BE2C (cell line): Measurements from ENCODE around the gene ING2.
"Not testable (repeated sequence)": the region's sequence is repeated elsewhere in the genome, so short reads cannot be mapped to it uniquely, and the experiment has no call there.

Experiments
- DNase-seq: peaks from one replicate; pipeline ENCODE4 v3.0.0-alpha.2; 2020
- H3K27me3 ChIP-seq: fragments of 250-450 bp; sonication (Bioruptor Pico); 2 replicates; pipeline ENCODE4 v1.5.1; 2020; ENCODE audit warnings: mild to moderate bottlenecking
- H3K36me3 ChIP-seq: fragments of 250-450 bp; sonication (Bioruptor Pico); 2 replicates; pipeline ENCODE4 v1.5.1; 2020; ENCODE audit warnings: mild to moderate bottlenecking
- H3K4me1 ChIP-seq: fragments of 250-450 bp; sonication (Bioruptor Pico); 2 replicates; pipeline ENCODE4 v1.5.1; 2020
- H3K4me3 ChIP-seq: 2 replicates; pipeline ENCODE4 v1.5.1; 2011; ENCODE audit warnings: low read depth, low read length
- H3K9me3 ChIP-seq: fragments of 250-450 bp; sonication (Bioruptor Pico); 2 replicates; pipeline ENCODE4 v1.5.1; 2020
- CTCF ChIP-seq: IDR thresholded peaks from 2 replicates; pipeline ENCODE4 v1.5.1; 2012; ENCODE audit warnings: mild to moderate bottlenecking, low read depth, low read length

ING2 gene

GRCh38 chr4:183548306-183548705 is 43.4 kb downstream of the ING2 start:
- H3K4me3 ChIP-seq = no peak overlapping the region
- DNase-seq = no peak
- H3K36me3 ChIP-seq = no peaks in the 10 kb centered on the region
- H3K27me3 ChIP-seq = no peaks in the 10 kb centered on the region
- no peaks in the 10 kb centered on the region for H3K9me3 ChIP-seq
- no peaks in the 10 kb centered on the region for H3K4me1 ChIP-seq
- TF ChIP-seq CTCF = no peak

- Histone ChIP-seq H3K36me3 (no peaks in the 10 kb centered on the region), H3K9me3 (no peaks in the 10 kb centered on the region)
These were observed 45.7 kb downstream of the ING2 start for GRCh38 chr4:183550345-183551093.

GRCh38 chr4:183552274-183553146 is 47.7 kb downstream of the ING2 start:
- Histone ChIP-seq H3K9me3 (no peaks in the 10 kb centered on the region), H3K36me3 (no peaks in the 10 kb centered on the region), H3K27me3 (no peaks in the 10 kb centered on the region), H3K4me1 (no peaks in the 10 kb centered on the region), H3K4me3 (no peak overlapping the region)
- TF ChIP-seq CTCF = no peak
- DNase-seq = no peak

More at GRCh38 chr4:183550345-183551093, 45.7 kb downstream of the ING2 start:
- no peak for DNase-seq
- TF ChIP-seq CTCF = no peak
- H3K4me1 ChIP-seq = no peaks in the 10 kb centered on the region
- no peak overlapping the region for H3K4me3 ChIP-seq
- H3K27me3 ChIP-seq = no peaks in the 10 kb centered on the region

- not testable (repeated sequence) for H3K36me3 ChIP-seq, H3K27me3 ChIP-seq, H3K4me3 ChIP-seq, DNase-seq, H3K9me3 ChIP-seq, H3K4me1 ChIP-seq
These were observed 48.3 kb downstream of the ING2 start for GRCh38 chr4:183553147-183553478.

GRCh38 chr4:183553601-183554345 is 48.9 kb downstream of the ING2 start:
- no peaks in the 10 kb centered on the region for H3K36me3 ChIP-seq
- no peaks in the 10 kb centered on the region for H3K4me1 ChIP-seq
- no peaks in the 10 kb centered on the region for H3K27me3 ChIP-seq
- no peak overlapping the region for H3K4me3 ChIP-seq
- no peak for DNase-seq
- TF ChIP-seq CTCF = no peak
- H3K9me3 ChIP-seq = no peaks in the 10 kb centered on the region

GRCh38 chr4:183554346-183554686 is 49.5 kb downstream of the ING2 start:
- Histone ChIP-seq H3K27me3 (no peaks in the 10 kb centered on the region), H3K4me3 (no peak overlapping the region), H3K9me3 (no peaks in the 10 kb centered on the region), H3K4me1 (no peaks in the 10 kb centered on the region), H3K36me3 (no peaks in the 10 kb centered on the region)
- TF ChIP-seq CTCF = no peak
- DNase-seq = no peak
